C4-2B (cell line): ENCODE results near the gene PAIP2B.
A peak's percentile ranks its signal among the peaks of the same experiment; 100 is the strongest.
"Not testable (repeated sequence)": the region's sequence is repeated elsewhere in the genome, so short reads cannot be mapped to it uniquely, and the experiment has no call there.

ENCODE experiments used
- H3K27ac ChIP-seq: fragments of 450-650 bp; 2 replicates; pipeline ENCODE4 v1.5.1; 2017
- ZFX ChIP-seq: fragments of 450-650 bp; IDR thresholded peaks from 2 replicates; pipeline ENCODE4 v1.6.1; 2017
- TF ChIP-seq, protein P1 (sequence below): fragments of 450-650 bp; conservative IDR thresholded peaks from 2 replicates; pipeline ENCODE4 v1.5.1; 2017; ENCODE audit warnings: mild to moderate bottlenecking

PAIP2B gene

DNA sequence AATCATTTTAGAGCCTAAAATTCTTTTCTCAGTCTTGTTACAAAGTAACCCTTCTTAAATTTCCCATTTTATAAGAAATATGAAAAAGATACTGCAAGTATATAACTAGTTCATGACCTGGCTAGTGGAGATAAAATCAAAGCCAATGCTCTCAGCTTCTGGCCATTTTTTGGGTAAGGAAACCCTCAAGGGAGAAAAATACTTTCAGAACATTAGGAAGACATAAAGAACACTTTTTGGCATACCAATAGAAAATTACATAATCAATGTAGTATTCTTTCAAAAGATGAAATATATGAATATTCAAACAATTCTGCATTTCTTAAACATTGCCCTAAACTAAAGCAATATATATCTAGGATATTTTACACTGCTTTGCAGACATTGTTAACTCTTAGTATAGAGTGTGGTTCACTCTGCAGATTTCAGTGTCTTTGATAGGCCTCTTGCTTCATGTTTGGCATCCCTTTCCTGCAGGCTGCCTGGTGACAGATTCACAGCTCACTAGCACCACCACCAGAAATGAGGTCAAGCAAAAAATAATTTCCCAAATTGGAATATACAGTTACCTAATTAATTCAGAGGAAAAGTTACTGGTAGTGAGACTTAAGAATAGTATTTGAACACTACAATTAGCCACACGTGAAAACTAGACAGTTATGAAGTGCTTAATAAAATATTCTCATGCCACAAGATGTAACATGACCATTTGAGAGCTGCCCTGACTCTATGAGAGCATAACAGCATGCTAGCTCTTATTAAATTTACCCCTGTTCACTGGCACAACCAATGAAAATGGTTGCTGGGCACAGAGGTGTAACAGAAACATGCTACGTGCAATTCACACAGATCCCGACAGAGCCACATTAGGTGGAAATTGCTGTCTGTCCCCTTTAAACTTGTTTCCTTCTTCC, 36.0 kb downstream of the PAIP2B start:
- TF ChIP-seq, protein P1, sequence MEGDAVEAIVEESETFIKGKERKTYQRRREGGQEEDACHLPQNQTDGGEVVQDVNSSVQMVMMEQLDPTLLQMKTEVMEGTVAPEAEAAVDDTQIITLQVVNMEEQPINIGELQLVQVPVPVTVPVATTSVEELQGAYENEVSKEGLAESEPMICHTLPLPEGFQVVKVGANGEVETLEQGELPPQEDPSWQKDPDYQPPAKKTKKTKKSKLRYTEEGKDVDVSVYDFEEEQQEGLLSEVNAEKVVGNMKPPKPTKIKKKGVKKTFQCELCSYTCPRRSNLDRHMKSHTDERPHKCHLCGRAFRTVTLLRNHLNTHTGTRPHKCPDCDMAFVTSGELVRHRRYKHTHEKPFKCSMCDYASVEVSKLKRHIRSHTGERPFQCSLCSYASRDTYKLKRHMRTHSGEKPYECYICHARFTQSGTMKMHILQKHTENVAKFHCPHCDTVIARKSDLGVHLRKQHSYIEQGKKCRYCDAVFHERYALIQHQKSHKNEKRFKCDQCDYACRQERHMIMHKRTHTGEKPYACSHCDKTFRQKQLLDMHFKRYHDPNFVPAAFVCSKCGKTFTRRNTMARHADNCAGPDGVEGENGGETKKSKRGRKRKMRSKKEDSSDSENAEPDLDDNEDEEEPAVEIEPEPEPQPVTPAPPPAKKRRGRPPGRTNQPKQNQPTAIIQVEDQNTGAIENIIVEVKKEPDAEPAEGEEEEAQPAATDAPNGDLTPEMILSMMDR = peak; percentile 39
- TF ChIP-seq ZFX = no peak
- no peak overlapping the region for H3K27ac ChIP-seq

DNA sequence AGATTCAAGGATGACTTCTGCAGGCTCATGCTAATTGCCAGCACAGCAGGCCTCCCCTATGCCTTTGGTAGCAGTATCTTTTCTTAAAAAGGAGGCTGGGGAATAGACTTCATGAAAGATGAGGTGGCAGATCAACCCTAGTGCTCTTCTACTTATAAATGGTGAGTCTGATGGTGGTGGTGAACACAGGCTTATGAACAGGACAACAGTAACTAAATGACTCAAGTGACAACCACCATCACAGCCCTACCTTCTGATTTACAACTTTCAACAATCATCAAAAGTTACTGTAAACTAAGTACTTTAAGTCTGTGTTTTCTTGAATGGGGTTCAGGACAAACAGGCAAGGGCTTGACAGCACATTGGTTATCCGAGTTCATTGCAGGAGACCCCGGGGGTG, 39.3 kb downstream of the PAIP2B start:
- no peak for TF ChIP-seq ZFX
- H3K27ac ChIP-seq = no peak overlapping the region

DNA sequence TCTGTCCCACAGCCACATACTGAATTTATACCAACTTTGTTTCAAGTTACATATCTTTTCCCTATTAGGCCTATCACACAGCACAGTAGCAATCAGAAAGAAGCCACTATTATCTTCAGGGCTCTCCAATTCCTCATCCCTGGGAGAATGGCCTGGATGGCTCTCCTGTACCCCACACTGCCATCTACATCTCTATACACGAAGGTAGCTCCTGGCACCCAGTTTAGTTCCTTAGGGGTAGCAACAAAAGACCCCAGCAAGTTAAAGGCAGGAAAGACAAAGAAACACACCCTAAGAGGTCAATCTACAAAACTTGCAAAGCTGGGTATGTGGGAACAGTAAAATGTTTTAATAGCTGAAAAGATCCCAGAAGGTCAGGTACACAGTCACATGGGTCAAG, 39.9 kb downstream of the PAIP2B start:
- TF ChIP-seq ZFX = no peak
- TF ChIP-seq, protein P1 = no peak
- H3K27ac ChIP-seq = no peak overlapping the region

DNA sequence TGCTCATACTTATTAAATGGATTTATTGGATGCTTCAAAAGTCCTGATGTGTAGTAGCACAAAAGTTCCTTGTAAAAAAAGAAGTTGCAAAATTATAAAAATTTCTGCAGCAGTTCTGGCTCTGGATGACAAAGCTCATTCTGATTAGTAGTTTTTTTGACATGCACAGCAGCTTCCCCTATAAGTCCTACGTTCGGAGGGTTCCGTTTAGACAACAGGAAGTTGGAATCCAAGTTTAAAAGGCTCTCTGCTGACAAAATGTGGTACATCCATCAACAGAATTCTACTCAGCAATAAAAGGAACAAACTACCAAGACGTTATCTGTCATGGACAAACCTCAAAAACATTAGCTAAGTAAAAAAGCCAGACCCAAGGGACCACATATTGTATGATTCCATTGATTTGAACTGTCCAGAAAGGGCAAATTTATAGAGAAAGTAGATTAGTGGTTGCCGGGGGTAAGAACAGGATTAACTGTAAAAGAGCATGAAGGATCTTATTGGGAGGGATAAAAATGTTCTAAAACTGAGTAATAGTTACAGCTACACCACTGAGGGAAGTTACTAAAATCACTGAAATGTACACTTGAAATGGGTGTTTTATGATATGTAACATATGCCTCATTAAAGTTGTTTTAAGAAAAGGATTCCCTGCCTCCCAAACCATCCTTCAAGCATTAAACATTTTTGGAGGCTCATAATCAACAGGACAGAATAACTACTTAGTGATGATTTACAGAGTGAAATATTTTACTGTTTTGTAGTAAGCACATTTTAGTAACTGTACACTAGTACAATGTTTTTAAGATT, 43.4 kb downstream of the PAIP2B start:
- not testable (repeated sequence) for H3K27ac ChIP-seq

DNA sequence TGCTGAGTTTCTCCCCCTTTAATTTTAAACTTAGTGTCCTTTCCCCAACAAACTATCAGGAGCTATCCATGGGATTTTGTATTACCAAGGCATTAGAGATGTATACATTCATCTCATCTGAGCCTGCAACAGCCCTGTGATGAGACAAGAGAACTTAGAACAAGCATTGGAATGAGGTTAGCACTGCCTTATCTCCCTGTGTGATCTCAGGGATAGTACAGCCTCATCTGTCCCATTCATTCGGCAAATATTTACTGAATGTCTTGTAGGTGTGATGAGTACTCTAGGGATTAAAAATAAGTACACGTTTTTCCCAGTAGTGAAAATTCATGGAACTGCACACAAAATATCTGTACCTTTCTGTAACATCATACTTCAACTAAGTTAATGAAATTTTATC, 45.6 kb downstream of the PAIP2B start:
- no peak overlapping the region for H3K27ac ChIP-seq
- TF ChIP-seq, protein P1 = no peak
- no peak for TF ChIP-seq ZFX

DNA sequence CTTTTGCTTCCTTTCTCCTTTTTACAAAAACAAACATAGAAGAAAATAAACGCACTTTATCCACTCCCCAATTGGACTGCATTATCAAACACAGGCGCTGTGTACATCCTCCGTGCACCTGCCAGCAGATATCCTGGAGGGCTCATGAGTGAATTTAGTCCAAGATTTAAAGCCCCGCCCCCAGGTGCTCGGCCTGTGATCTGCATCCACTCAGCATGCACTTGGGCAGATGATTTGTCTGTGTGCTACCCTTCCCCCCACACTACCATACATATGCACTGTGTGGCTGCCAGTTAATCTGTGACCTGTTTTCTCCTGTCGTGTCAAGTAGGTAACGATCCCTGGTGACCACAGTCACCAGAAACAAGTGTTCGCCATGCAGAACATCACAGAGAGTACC, 48.1 kb downstream of the PAIP2B start:
- H3K27ac ChIP-seq = not testable (repeated sequence)

DNA sequence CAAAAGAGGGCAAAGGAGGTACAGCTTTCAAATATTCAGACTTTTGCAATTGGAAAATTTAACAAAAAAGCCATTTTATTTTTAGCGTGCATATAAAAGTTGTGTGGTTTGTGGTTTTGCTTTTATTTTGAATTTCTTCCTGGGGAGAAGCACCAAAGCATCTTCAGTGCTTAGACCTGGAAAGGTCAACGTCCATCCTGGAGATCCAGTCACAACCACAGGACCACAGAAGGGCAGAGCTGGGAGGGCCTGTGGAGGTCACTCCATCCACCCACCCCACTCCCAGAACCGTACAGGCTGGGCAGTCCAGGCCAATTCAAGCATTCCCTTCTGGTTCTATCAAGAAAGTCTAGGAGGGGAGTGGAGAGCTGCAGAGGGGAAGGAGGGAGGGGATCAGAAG, 52.7 kb downstream of the PAIP2B start:
- no peak overlapping the region for H3K27ac ChIP-seq
- TF ChIP-seq ZFX = no peak
- TF ChIP-seq, protein P1 = no peak

DNA sequence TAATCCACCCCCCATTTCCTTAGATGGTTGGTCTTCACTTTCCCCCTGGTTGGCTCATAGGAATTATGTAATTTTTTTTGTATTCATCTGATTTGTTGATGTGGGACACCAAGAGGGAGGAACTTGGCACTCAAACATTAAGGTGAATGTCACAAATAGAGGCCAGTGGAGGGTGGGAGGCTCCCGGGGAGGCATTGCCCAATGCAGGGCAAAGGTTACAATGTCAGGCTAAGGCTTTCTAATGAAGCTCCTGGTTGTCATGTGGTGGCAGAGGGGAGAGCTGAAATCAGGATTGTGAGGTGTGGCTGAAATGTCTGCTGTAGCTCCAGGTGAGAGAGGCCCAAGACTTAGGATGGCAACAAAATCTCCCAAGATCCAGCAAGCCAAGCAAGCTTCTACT, 53.8 kb downstream of the PAIP2B start:
- no peak for TF ChIP-seq ZFX
- TF ChIP-seq, protein P1 = no peak
- H3K27ac ChIP-seq = no peak overlapping the region

DNA sequence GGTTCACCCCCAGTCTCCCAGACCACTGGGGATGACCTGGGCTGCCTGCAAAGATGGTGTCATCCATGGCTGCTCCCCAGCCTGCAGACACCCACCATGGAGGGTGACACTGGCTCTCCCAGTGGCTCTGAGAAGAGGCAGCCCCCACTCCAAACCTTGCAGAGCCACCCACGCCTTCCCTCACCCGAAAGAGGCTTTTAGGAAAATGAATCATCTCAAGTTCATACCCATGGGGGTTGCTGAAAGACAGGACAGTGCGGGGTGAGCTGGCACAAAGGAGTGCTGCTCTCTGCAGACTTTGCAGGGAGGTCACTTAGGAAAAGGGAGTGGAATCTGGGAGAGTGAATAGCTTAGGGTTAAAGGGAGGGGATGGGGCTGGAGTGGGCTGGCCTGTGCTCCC, 60.1 kb downstream of the PAIP2B start:
- H3K27ac ChIP-seq = no peak overlapping the region
- no peak for TF ChIP-seq ZFX
- TF ChIP-seq, protein P1 = no peak
